NCI-H2107 (cell line): Measurements from ENCODE around the gene BBS4.
"Not testable (repeated sequence)": the region's sequence is repeated elsewhere in the genome, so short reads cannot be mapped to it uniquely, and the experiment has no call there.

Experiments used
- DNase-seq: peaks from one replicate; lab custom pipeline; 2025; lab: John Stamatoyannopoulos, UW

The BBS4 gene, protein sequence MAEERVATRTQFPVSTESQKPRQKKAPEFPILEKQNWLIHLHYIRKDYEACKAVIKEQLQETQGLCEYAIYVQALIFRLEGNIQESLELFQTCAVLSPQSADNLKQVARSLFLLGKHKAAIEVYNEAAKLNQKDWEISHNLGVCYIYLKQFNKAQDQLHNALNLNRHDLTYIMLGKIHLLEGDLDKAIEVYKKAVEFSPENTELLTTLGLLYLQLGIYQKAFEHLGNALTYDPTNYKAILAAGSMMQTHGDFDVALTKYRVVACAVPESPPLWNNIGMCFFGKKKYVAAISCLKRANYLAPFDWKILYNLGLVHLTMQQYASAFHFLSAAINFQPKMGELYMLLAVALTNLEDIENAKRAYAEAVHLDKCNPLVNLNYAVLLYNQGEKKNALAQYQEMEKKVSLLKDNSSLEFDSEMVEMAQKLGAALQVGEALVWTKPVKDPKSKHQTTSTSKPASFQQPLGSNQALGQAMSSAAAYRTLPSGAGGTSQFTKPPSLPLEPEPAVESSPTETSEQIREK

GRCh38 chr15:72685925-72686794 is at the start of gene BBS4, which contains the start of gene HIGD2B:
Gene BBS4, plus strand, starts transcription at chr15:72686207. Its CDS starts 21 bp downstream, at chr15:72686228.
Gene HIGD2B, minus strand, starts transcription at chr15:72686182. Its CDS starts 9,808 bp downstream, at chr15:72676374.
- no peak for DNase-seq

- DNase-seq = not testable (repeated sequence)
Measured at GRCh38 chr15:72636519-72637282, 49.3 kb upstream of the BBS4 start.

DNA sequence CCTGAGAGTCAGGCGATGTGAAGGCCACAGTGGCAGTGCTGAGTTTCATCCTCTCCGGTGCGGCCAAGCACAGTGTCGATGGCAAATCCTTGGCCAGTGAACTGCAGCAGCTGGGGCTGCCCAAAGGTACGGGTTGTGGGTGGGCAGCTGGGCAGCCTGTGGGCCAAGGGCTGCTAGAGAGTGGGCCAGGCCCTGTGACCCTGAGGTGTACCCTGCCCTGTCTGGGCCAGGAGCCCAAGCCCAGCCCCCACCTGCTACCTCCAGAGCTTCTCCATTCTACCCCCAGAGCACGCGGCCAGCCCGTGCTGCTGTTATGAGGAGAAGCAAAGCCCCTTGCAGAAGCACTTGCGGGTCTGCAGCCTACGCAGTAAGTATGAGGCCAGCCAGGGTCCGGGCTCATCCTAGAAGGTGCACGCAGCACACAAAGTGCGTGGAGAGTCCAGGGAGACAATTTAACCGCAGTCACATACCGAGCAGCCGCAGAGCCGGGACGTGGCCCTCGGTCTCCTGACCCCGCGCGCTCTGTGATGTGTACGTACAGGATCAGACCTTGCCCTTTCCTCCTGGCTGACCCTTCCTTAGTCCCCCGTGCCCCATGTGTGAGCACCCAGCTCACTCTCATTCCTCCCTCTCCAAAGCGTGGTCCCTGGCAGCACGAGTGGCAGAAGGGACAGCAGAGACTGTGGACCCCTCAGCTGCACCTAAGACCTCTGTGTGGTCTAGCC is 46.1 kb upstream of the BBS4 start:
- not testable (repeated sequence) for DNase-seq

DNA sequence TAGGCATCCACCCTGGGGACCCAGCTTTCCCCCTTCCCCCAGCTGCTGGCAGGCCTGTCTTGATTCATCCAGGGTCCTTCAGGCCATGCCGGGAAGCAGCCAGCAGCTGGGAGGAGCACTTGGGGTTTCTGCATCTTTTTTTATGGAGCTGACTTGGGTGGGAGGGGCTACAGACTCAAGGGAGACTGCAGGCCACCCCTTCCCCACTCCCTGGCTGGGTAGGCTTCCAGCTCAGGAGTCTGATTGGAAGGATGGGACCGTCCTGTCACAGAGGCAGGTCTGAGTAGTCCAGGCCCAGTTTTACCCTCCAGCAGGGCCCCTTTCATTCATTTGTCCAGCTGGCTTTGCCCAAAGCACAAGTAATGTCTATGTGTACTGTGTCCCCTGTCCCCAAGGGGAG is 43.7 kb upstream of the BBS4 start:
- DNase-seq = not testable (repeated sequence)

- not testable (repeated sequence) for DNase-seq
Measured at GRCh38 chr15:72648631-72649253, 37.3 kb upstream of the BBS4 start.

- DNase-seq = not testable (repeated sequence)
Measured at GRCh38 chr15:72654397-72654796, 31.6 kb upstream of the BBS4 start, which contains the start of gene GOLGA6B. Gene GOLGA6B, plus strand, starts transcription at chr15:72654697. Its CDS starts 41 bp downstream, at chr15:72654738.

DNA sequence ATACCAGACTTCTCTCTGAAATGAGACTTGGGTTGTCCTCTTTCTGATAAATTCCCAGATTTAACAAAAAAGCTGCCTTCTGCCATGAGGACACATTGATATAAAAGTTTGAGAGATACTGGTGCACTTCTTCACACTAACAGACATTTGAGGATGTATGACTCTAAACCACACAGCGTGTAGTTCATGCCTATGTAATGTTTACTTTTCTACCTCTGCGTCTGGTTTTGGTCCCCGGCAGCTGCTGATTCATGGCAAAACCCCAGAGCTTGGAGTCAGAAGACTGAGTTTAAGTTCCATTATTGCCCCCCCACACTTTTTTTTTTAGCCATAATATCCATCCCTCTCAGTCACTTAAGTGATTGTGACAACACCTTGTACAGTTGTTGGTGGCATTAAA is 30.0 kb upstream of the BBS4 start:
- not testable (repeated sequence) for DNase-seq

- DNase-seq = not testable (repeated sequence)
Measured at GRCh38 chr15:72661081-72661480, 24.9 kb upstream of the BBS4 start.

DNA sequence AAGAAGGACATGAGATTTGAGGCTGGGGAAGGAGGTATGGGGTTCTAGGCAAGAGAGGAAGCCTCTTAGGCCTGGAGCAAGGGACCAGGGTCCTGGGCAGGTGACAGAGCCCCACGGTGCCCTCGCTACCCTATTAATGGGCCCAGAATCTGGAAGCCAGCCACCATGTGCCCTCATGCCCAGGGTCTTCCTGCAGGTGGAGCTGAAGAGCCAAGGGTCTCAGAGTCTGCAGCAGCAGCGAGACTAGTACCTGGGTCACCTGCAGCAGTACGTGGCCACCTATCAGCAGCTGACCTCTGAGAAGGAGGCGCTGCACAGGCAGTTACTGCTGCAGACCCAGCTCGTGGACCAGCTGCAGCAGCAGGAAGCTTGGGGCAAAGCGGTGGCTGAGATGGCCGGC is 22.1 kb upstream of the BBS4 start:
- not testable (repeated sequence) for DNase-seq

DNA sequence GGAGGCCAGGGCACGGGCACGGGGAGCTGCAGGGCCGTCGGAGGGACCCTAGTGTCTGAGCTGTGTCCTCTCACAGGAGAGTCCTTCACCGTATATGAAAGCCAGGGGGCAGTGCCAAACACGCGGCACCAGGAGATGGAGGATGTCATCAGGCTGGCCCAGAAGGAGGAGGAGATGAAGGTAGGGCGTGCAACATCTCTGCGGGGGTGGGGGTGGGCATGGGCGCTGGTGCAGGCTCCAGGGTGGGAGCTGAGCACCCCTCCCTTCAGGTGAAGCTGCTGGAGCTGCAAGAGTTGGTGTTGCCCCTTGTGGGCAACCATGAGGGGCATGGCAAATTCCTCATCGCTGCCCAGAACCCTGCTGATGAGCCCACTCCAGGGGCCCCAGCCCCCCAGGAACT is 20.3 kb upstream of the BBS4 start:
- DNase-seq = not testable (repeated sequence)

GRCh38 chr15:72669803-72670202 is 16.2 kb upstream of the BBS4 start:
- not testable (repeated sequence) for DNase-seq

DNA sequence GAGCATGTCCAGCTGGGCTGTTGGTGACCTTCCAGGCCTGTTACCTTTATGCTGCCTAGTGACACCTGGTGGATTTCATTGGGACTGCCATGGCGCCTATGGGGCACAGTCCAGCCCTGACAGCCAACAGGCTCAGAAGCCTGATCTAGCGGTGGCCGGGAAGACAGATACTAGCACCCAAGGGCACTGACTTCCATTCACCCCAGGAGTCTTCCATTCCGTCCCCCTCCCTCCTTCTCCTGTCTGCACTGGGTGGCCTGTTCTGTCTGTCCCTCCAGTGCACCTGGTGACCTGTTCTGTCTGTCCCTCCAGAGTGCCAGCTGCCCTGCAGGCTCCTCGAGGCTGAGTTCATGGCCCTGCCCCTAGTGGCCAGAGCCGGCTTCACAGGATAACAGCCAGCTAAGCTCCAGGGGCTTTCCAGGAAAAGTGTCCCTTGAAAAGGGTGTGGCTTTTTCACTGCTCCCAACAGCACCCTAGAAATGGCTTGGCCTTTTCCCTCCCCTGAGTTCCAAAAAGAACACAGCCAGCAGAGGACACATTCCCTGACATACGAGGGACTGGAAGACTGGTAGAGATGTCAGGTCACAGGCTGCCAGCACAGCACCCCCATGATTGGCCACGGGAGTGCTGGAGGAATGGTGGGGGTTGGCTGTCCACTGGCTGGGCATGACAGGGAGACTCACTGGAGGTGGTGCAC is 15.2 kb upstream of the BBS4 start:
- DNase-seq = not testable (repeated sequence)

GRCh38 chr15:72671525-72671924 is 14.5 kb upstream of the BBS4 start:
- no peak for DNase-seq

- no peak for DNase-seq
Measured at GRCh38 chr15:72676838-72677237, 9.2 kb upstream of the BBS4 start.

DNA sequence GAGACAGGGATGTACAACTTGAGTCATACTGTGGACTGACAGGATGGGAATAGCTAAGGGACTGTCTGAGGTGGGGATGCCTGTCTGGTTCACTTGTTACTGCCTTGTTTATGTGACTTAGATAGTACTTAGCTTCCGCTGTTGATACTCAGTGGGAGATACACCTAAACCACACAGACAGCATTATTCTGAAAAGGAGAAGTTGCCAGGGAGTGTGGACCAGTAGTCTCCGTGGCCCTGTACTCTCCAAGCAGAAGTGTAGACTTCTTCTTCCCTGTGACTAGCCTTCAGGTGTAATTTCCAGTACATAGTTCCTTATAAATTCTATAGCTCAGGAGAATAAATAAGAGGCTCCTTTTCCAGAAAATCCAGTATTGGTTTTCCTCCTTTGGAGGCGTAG is 5.1 kb upstream of the BBS4 start:
- no peak for DNase-seq

- no peak for DNase-seq
Measured at GRCh38 chr15:72682772-72683171, 3.2 kb upstream of the BBS4 start.

DNA sequence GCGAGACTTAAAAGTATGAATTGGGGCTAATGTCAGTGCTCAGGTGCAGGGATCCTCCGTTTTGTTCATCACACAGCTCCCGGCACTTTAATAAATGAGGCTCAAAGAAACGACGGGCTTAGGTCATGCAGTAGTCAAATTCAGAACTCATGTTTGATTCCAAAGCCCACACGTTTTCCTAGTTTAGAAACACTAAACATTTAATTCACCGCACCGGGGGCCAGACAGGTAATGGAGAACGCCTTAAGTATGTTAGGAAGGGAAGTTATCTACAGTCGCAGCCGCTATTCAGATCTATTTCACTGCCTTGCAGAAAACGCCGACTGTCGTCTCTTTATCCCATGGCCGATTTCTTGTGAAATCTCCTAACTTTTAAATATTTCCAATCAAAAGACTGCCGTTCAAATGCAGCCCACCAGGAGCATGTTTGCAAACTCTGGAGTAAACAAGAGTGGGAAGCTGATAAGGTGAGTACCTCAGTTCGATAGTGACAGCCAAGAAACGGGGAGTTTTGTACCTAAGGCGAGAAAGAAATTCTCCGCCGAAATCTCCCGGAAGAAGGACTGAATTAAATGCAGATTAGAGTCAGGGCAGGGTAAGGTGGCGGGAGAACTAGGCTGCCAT is 594 bp upstream of the BBS4 start:
- no peak for DNase-seq

- no peak for DNase-seq
Measured at GRCh38 chr15:72688697-72689096, 2.7 kb downstream of the BBS4 start.

DNA sequence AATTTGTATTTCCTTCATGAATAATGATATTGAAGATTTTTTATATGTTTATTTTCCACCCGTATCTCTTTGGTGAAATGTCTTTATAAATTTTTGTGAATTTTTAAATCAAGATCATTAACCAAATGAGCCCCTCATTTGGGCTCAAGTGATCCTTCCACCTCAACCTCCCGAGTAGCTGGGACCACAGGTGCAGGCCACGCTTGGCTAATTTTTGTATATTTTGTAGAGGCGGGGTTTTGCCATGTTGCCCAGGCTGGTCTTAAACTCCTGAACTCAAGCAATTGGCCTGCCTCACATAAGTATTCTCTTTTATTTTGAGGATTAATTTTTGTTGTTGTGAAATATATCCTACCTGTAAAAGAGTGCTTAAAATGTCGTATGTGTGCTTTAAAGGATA is 4.9 kb downstream of the BBS4 start:
- no peak for DNase-seq
